GM12878 (cell line): ENCODE results near the gene TBATA. TPM values are rescaled to one million over a fixed set of nuclear protein-coding genes. Genes with fewer than 3 reads are reported as not detected.

ENCODE experiments used
- ATAC-seq: fragments of 200-7000 bp; cut with Tn5 transposase; 3 replicates; pipeline ENCODE4 v1.9.1; 2020; ENCODE audit warnings: mild to moderate bottlenecking, moderate library complexity
- BruUV-seq: library from RNA; stranded (reverse); fragments of 400-500 nt; replicated peaks from 2 replicates; lab custom pipeline; 2021; lab: Mats Ljungman, UMichigan
- CTCF ChIA-PET: fragments of 300-600 bp; sonication (Branson Sonifier 250); formaldehyde crosslinking; extraction: SDS; loops from one replicate; lab custom pipeline; 2021; ENCODE audit warnings: inconsistent platforms; lab: Yijun Ruan, JAX
- POLR2A ChIA-PET: fragments of 350-600 bp; formaldehyde crosslinking; extraction: SDS; loops from one replicate; lab custom pipeline; 2021; ENCODE audit warnings: inconsistent platforms; lab: Charles Lee
- RAD21 ChIA-PET: fragments of 300-600 bp; sonication (Branson Sonifier 250); formaldehyde crosslinking; loops from one replicate; lab custom pipeline; 2023; ENCODE audit warnings: antibody characterized with exemption; ENCODE audit not compliant: unreplicated experiment; lab: Charles Lee
- SMC1A ChIA-PET: fragments of 300-600 bp; sonication (Branson Sonifier 250); formaldehyde crosslinking; loops from one replicate; lab custom pipeline; 2023; ENCODE audit not compliant: unreplicated experiment, uncharacterized antibody; lab: Charles Lee
- DNase-seq: peaks from one replicate; pipeline ENCODE4 v3.0.0-alpha.2; 2011; ENCODE audit warnings: low read depth, low spot score
- FAIRE-seq: peaks from 3 replicates; lab custom pipeline; 2011; peaks lifted over from hg19 to GRCh38; lab: Jason Lieb, UNC
- H2AFZ ChIP-seq: 2 replicates; pipeline ENCODE4 v1.6.0; 2011; ENCODE audit warnings: low read depth, low read length, control low read depth; ENCODE audit not compliant: control insufficient read depth
- H3K27ac ChIP-seq: 2 replicates; pipeline ENCODE4 v1.5.1; 2011; ENCODE audit warnings: control low read depth; ENCODE audit not compliant: control insufficient read depth, insufficient read depth
- H3K27me3 ChIP-seq, 2 experiments: replicated peaks in 1 of 2; 2 replicates each; pipeline versions ENCODE4 v1.6.0 to v1.6.1; 2011; ENCODE audit warnings: low read length in 1 of 2; ENCODE audit not compliant: control insufficient read depth in 2 of 2, insufficient read depth in 2 of 2
- H3K36me3 ChIP-seq, 2 experiments: 2 replicates each; pipeline ENCODE4 v1.5.1; 2011; ENCODE audit warnings: low read length in 1 of 2; ENCODE audit not compliant: control insufficient read depth in 2 of 2, insufficient read depth in 2 of 2
- H3K4me1 ChIP-seq: 2 replicates; pipeline ENCODE4 v1.6.1; 2011; ENCODE audit warnings: mild to moderate bottlenecking, low read length, moderate library complexity, mixed read lengths; ENCODE audit not compliant: control insufficient read depth, insufficient read depth
- H3K4me2 ChIP-seq: 2 replicates; pipeline ENCODE4 v1.6.0; 2011; ENCODE audit warnings: control low read depth; ENCODE audit not compliant: control insufficient read depth, insufficient read depth
- H3K4me3 ChIP-seq: fragments of 200-600 bp; sonication (generic); 2 replicates; pipeline ENCODE4 v1.5.1; 2016
- H3K79me2 ChIP-seq: 2 replicates; pipeline ENCODE4 v1.6.0; 2011; ENCODE audit warnings: low read length; ENCODE audit not compliant: control insufficient read depth, insufficient read depth
- H3K9ac ChIP-seq: 2 replicates; pipeline ENCODE4 v1.8.0; 2011; ENCODE audit warnings: low read length, control low read depth, mixed read lengths; ENCODE audit not compliant: control insufficient read depth, insufficient read depth
- H3K9me3 ChIP-seq: replicated peaks from 3 replicates; pipeline ENCODE4 v1.5.1; 2011; ENCODE audit warnings: mild to moderate bottlenecking, low read length; ENCODE audit not compliant: control insufficient read depth, insufficient read depth
- H4K20me1 ChIP-seq: 2 replicates; pipeline ENCODE4 v1.6.0; 2011; ENCODE audit not compliant: control insufficient read depth, insufficient read depth
- IRF4 ChIP-seq: IDR thresholded peaks from 2 replicates; pipeline ENCODE4 v1.6.1; 2011; ENCODE audit warnings: low read depth, low read length
- IRF5 ChIP-seq: fragments of 450-650 bp; IDR thresholded peaks from 2 replicates; pipeline ENCODE4 v1.6.1; 2017; ENCODE audit warnings: borderline replicate concordance
- ZNF592 ChIP-seq: fragments of 450-650 bp; IDR thresholded peaks from 2 replicates; pipeline ENCODE4 v1.6.1; 2017; ENCODE audit warnings: mild to moderate bottlenecking, moderate library complexity
- ZNF687 ChIP-seq: fragments of 450-650 bp; IDR thresholded peaks from 2 replicates; pipeline ENCODE4 v1.6.1; 2017; ENCODE audit warnings: mild to moderate bottlenecking, moderate library complexity
- WGBS: methylation state at CpG from one replicate; pipeline ENCODE4 v1.1.6; 2016; ENCODE audit warnings: low lambda C conversion rate; ENCODE audit not compliant: insufficient replicate concordance, insufficient coverage; ENCODE audit errors: missing lambda C conversion rate; 5-methylcytosine and 5-hydroxymethylcytosine counted together
- in situ Hi-C: fragments of 300-500 bp; cut with MboI; formaldehyde crosslinking; loops from 9 replicates; pipeline ENCODE4 v1.14.3; 2018; ENCODE audit warnings: mixed read lengths
- intact Hi-C: fragments of 100-400 bp; cut with micrococcal nuclease; formaldehyde crosslinking; loops from one replicate; pipeline ENCODE4 v1.14.2; 2022; ENCODE audit not compliant: unreplicated experiment
- polyA plus RNA-seq, 11 experiments: library from polyadenylated mRNA; depleted of rRNA in 4 of 11; unstranded in 6 of 11; stranded (reverse) in 5 of 11; fragments of >200 nt; fragmentation: Nextera tagmentation in 4 of 11; fragmentation: Illumina TruSeq in 1 of 11; extraction: Ambion mirVana in 4 of 11; extraction: Trizol in 1 of 11; gene quantifications; 1 replicate in 1 of 11; 2 replicates in 10 of 11; pipeline versions ENCODE4 v1.2.1 to v1.2.3, GENCODE V29; 2011 to 2016; ENCODE audit warnings: inconsistent platforms in 2 of 11, missing spikeins in 2 of 11, low read depth in 1 of 11
- total RNA-seq, 4 experiments: library from RNA; depleted of rRNA in 3 of 4; stranded (reverse); fragments of >200 nt in 3 of 4; fragmentation: Illumina TruSeq in 1 of 4; extraction: Trizol in 1 of 4; gene quantifications; 2 replicates each; pipeline versions ENCODE4 v1.2.1 to v1.2.3, GENCODE V29; 2013 to 2021

The TBATA gene
- total and polyA plus RNA-seq, 10 of the 15 experiments (the other 5 are each of a cell fraction or from before 2014, with no cell fraction given) = not detected

- DNase-seq (no peak), ATAC-seq (no peak), FAIRE-seq (no peak)
- Histone ChIP-seq H3K4me1 (no peaks in the 10 kb centered on the region), H2AFZ (no peak overlapping the region), H3K9ac (no peak overlapping the region), H3K4me2 (no peak overlapping the region), H3K27me3 (no peaks in the 10 kb centered on the region), H4K20me1 (no peaks in the 10 kb centered on the region), H3K79me2 (no peaks in the 10 kb centered on the region), H3K27ac (no peak overlapping the region), H3K9me3 (no peaks in the 10 kb centered on the region), H3K36me3 (no peaks in the 10 kb centered on the region), H3K4me3 (no peak overlapping the region)
- 53% methylated on average over 2 of the region's 2 CpGs for WGBS
- ChIA-PET POLR2A (no interaction called here), CTCF (no interaction called here), SMC1A (no interaction called here), RAD21 (no interaction called here)
- no peak for TF ChIP-seq IRF4
- intact Hi-C loops = no loop called here
- no TSS peak for BruUV-seq
- in situ Hi-C loops = no loop called here
These were observed 42.0 kb upstream of the TBATA start for GRCh38 chr10:70827086-70827757.

GRCh38 chr10:70822076-70822820 lies 37.1 kb upstream of the TBATA start:
- Histone ChIP-seq H4K20me1 (no peaks in the 10 kb centered on the region), H3K4me1 (no peaks in the 10 kb centered on the region), H3K79me2 (no peaks in the 10 kb centered on the region), H3K4me2 (no peak overlapping the region), H3K9ac (no peak overlapping the region), H3K9me3 (no peaks in the 10 kb centered on the region), H3K4me3 (no peak overlapping the region), H3K27ac (no peak overlapping the region), H2AFZ (no peak overlapping the region), H3K36me3 (no peaks in the 10 kb centered on the region; a peak in 1 of 4 replicates), H3K27me3 (no peaks in the 10 kb centered on the region)
- in situ Hi-C loops = no loop called here
- ATAC-seq (no peak), FAIRE-seq (peak; percentile 52), DNase-seq (no peak)
- ChIA-PET RAD21 (interaction anchor here (1.1 kb wide), 1 partner anchor 36 kb away, joined by 3 read pairs; no protein-coding TSS in a partner anchor), POLR2A (no interaction called here), CTCF (interaction anchor here (0.8 to 1.3 kb wide), 2 partner anchors 58 to 361 kb away, joined by 3 read pairs; no protein-coding TSS in a partner anchor), SMC1A (interaction anchor here (0.7 to 1.3 kb wide), 3 partner anchors 11 to 42 kb away, joined by 3 to 5 read pairs (median 4); no protein-coding TSS in a partner anchor)
- 100% methylated on average over 2 of the region's 2 CpGs for WGBS
- BruUV-seq = TSS peak; percentile 2
- intact Hi-C loops = no loop called here
- TF ChIP-seq ZNF687 (no peak), IRF5 (no peak), ZNF592 (no peak)
